SK-N-SH treated with all-trans-retinoic acid at 6 μM for 48 hours (cell line): ENCODE measurements around the gene MKS1.

Experiments used
- ATAC-seq: fragments of 200-7000 bp; cut with Tn5 transposase; 3 replicates; pipeline ENCODE4 v1.9.1; 2020; ENCODE audit warnings: mild to moderate bottlenecking, moderate library complexity
- ARNTL ChIP-seq: fragments of 450-650 bp; formaldehyde crosslinking; IDR thresholded peaks from 2 replicates; pipeline ENCODE4 v1.5.0; 2020; ENCODE audit warnings: low read depth, mild to moderate bottlenecking, moderate library complexity, borderline replicate concordance
- BACH2 ChIP-seq: fragments of 250-450 bp; sonication (Bioruptor Pico); IDR thresholded peaks from 2 replicates; pipeline ENCODE4 v1.9.0; 2021; ENCODE audit warnings: mild to moderate bottlenecking, borderline replicate concordance
- CREB5 ChIP-seq: fragments of 250-450 bp; sonication (Bioruptor Pico); IDR thresholded peaks from 2 replicates; pipeline ENCODE4 v1.5.1; 2020; ENCODE audit warnings: low read depth, mild to moderate bottlenecking, moderate library complexity
- CSDC2 ChIP-seq: fragments of 250-450 bp; sonication (Bioruptor Pico); IDR thresholded peaks from 2 replicates; pipeline ENCODE4 v1.5.0; 2020; ENCODE audit warnings: mild to moderate bottlenecking, moderate library complexity
- CSRNP3 ChIP-seq: fragments of 250-450 bp; sonication (Bioruptor Pico); IDR thresholded peaks from 2 replicates; pipeline ENCODE4 v1.5.1; 2021; ENCODE audit warnings: mild to moderate bottlenecking, moderate library complexity
- ESRRG ChIP-seq: fragments of 250-450 bp; sonication (Bioruptor Pico); IDR thresholded peaks from 2 replicates; pipeline ENCODE4 v1.6.1; 2021; ENCODE audit warnings: mild to moderate bottlenecking
- GLIS3 ChIP-seq: fragments of 250-450 bp; sonication (Bioruptor Pico); IDR thresholded peaks from 2 replicates; pipeline ENCODE4 v1.5.0; 2020; ENCODE audit warnings: mild to moderate bottlenecking, moderate library complexity
- ISL1 ChIP-seq: fragments of 250-450 bp; sonication (Bioruptor Pico); IDR thresholded peaks from 2 replicates; pipeline ENCODE4 v2.1.2; 2022; ENCODE audit warnings: mild to moderate bottlenecking, moderate library complexity
- OSR1 ChIP-seq: fragments of 250-450 bp; sonication (Bioruptor Pico); IDR thresholded peaks from 2 replicates; pipeline ENCODE4 v1.8.0; 2022; ENCODE audit warnings: moderate library complexity, mild to moderate bottlenecking, inconsistent platforms
- PATZ1 ChIP-seq: fragments of 250-450 bp; sonication (Bioruptor Pico); IDR thresholded peaks from 2 replicates; pipeline ENCODE4 v1.8.0; 2020; ENCODE audit warnings: mild to moderate bottlenecking, moderate library complexity, borderline replicate concordance
- POU6F1 ChIP-seq: fragments of 250-450 bp; sonication (Bioruptor Pico); IDR thresholded peaks from 2 replicates; pipeline ENCODE4 v1.8.0; 2021; ENCODE audit warnings: low read depth, mild to moderate bottlenecking, moderate library complexity, borderline replicate concordance
- PPARA ChIP-seq: fragments of 250-450 bp; sonication (Bioruptor Pico); IDR thresholded peaks from 2 replicates; pipeline ENCODE4 v1.5.0; 2020; ENCODE audit warnings: mild to moderate bottlenecking, borderline replicate concordance
- RARB ChIP-seq: fragments of 250-450 bp; sonication (Bioruptor Pico); IDR thresholded peaks from 2 replicates; pipeline ENCODE4 v1.8.0; 2021; ENCODE audit warnings: mild to moderate bottlenecking, moderate library complexity
- TCF4 ChIP-seq: fragments of 250-450 bp; sonication (Bioruptor Pico); IDR thresholded peaks from 2 replicates; pipeline ENCODE4 v1.8.0; 2021; ENCODE audit warnings: mild to moderate bottlenecking, moderate library complexity, borderline replicate concordance
- TOX ChIP-seq: fragments of 250-450 bp; sonication (Bioruptor Pico); IDR thresholded peaks from 2 replicates; pipeline ENCODE4 v1.8.0; 2021; ENCODE audit warnings: mild to moderate bottlenecking, moderate library complexity, borderline replicate concordance
- TSHZ2 ChIP-seq: fragments of 250-450 bp; sonication (Bioruptor Pico); IDR thresholded peaks from 2 replicates; pipeline ENCODE4 v1.5.0; 2020; ENCODE audit warnings: mild to moderate bottlenecking, moderate library complexity
- ZC3H10 ChIP-seq: fragments of 250-450 bp; sonication (Bioruptor Pico); IDR thresholded peaks from 2 replicates; pipeline ENCODE4 v1.5.1; 2021; ENCODE audit warnings: mild to moderate bottlenecking, moderate library complexity
- ZFP3 ChIP-seq: fragments of 250-450 bp; sonication (Bioruptor Pico); IDR thresholded peaks from 2 replicates; pipeline ENCODE4 v1.5.0; 2020; ENCODE audit warnings: mild to moderate bottlenecking, moderate library complexity
- ZNF565 ChIP-seq: fragments of 450-650 bp; formaldehyde crosslinking; conservative IDR thresholded peaks from 2 replicates; pipeline ENCODE4 v1.5.0; 2020; ENCODE audit warnings: low read depth, mild to moderate bottlenecking, moderate library complexity
- ZNF70 ChIP-seq: fragments of 450-650 bp; formaldehyde crosslinking; IDR thresholded peaks from 2 replicates; pipeline ENCODE4 v1.5.0; 2020; ENCODE audit warnings: mild to moderate bottlenecking, moderate library complexity
- ZNF8 ChIP-seq: fragments of 450-650 bp; formaldehyde crosslinking; IDR thresholded peaks from 2 replicates; pipeline ENCODE4 v1.5.0; 2020; ENCODE audit warnings: mild to moderate bottlenecking, moderate library complexity

Gene MKS1

GRCh38 chr17:58247511-58248363, 28.7 kb upstream of the MKS1 start:
- no peak for ATAC-seq
- TF ChIP-seq ZNF70, result no peak
- no peak for TF ChIP-seq RARB (CRISPR knock-in tag)
- no peak for TF ChIP-seq PATZ1 (CRISPR knock-in tag)
- no peak for TF ChIP-seq ZNF8 (CRISPR knock-in tag)
- TF ChIP-seq ZNF565 (CRISPR knock-in tag), result no peak
- TF ChIP-seq PPARA (CRISPR knock-in tag), result no peak
- no peak for TF ChIP-seq CSRNP3
- TF ChIP-seq TCF4 (CRISPR knock-in tag), result no peak
- TF ChIP-seq BACH2, result no peak
- TF ChIP-seq POU6F1 (CRISPR knock-in tag), result no peak
- TF ChIP-seq CSDC2 (CRISPR knock-in tag), result no peak
- no peak for TF ChIP-seq ZFP3 (CRISPR knock-in tag)
- TF ChIP-seq TOX (CRISPR knock-in tag), result no peak
- no peak for TF ChIP-seq ESRRG
- no peak for TF ChIP-seq TSHZ2
- TF ChIP-seq ARNTL, result no peak
- no peak for TF ChIP-seq OSR1
- no peak for TF ChIP-seq ZC3H10 (CRISPR knock-in tag)

- TF ChIP-seq ZNF70 (no peak), TOX (CRISPR knock-in tag) (no peak), ISL1 (CRISPR knock-in tag) (no peak), ZNF8 (CRISPR knock-in tag) (no peak), ZFP3 (CRISPR knock-in tag) (no peak), CREB5 (CRISPR knock-in tag) (no peak), GLIS3 (no peak), CSRNP3 (no peak), ZC3H10 (CRISPR knock-in tag) (no peak), ZNF565 (CRISPR knock-in tag) (no peak), ARNTL (no peak), POU6F1 (CRISPR knock-in tag) (no peak), RARB (CRISPR knock-in tag) (no peak), PPARA (CRISPR knock-in tag) (no peak)
- TF ChIP-seq, all 23 proteins: peak for 0
- ATAC-seq, result no peak
Observed at GRCh38 chr17:58246781-58247180, 27.7 kb upstream of the MKS1 start.
